ENCODE results near the gene LYZL1.
A peak's percentile ranks its signal among the peaks of the same experiment; 100 is the strongest.

The LYZL1 gene

GRCh38 chr10:29249018-29249417 is 39.9 kb upstream of the LYZL1 start:
- TF ChIP-seq LEF1 (IDR thresholded peaks at IDR 0.05; ENCODE audit: borderline replicate concordance) (no peak), SP1 (IDR thresholded peaks at IDR 0.05) (no peak), BHLHE40 (IDR thresholded peaks at IDR 0.05; ENCODE audit: borderline replicate concordance) (no peak)
- ChIA-PET CTCF (interaction anchor here (1.1 to 1.3 kb wide), 2 partner anchors 9 to 55 kb away, joined by 3 to 6 read pairs; no protein-coding TSS in a partner anchor), POLR2A (no interaction called here)
- no peak for DNase-seq (ENCODE audit: extremely low spot score)

GRCh38 chr10:29250066-29250465 is 38.8 kb upstream of the LYZL1 start:
- POLR2A ChIA-PET, result no interaction called here
- CTCF ChIA-PET, result no interaction called here
- DNase-seq (ENCODE audit: extremely low spot score), result no peak
- TF ChIP-seq ELF4 (IDR thresholded peaks at IDR 0.05), result no peak
- TF ChIP-seq FOXK2 (IDR thresholded peaks at IDR 0.05), result no peak
- no peak for TF ChIP-seq NFRKB (IDR thresholded peaks at IDR 0.05)
- no peak for TF ChIP-seq SP1 (IDR thresholded peaks at IDR 0.05)
- no peak for TF ChIP-seq BHLHE40 (IDR thresholded peaks at IDR 0.05; ENCODE audit: borderline replicate concordance)
- no peak for TF ChIP-seq TARDBP (IDR thresholded peaks at IDR 0.05)
- no peak for TF ChIP-seq FOXM1 (IDR thresholded peaks at IDR 0.05; ENCODE audit: borderline replicate concordance)
- TF ChIP-seq CTBP1 (IDR thresholded peaks at IDR 0.05; ENCODE audit: borderline replicate concordance), result no peak
- no peak for TF ChIP-seq ARNT (IDR thresholded peaks at IDR 0.05)
- TF ChIP-seq FOXA1 (IDR thresholded peaks at IDR 0.05), result no peak
- no peak for TF ChIP-seq LEF1 (IDR thresholded peaks at IDR 0.05; ENCODE audit: borderline replicate concordance)

GRCh38 chr10:29252811-29253689 is 35.8 kb upstream of the LYZL1 start:
- TF ChIP-seq L3MBTL2 (conservative IDR thresholded peaks at IDR 0.05), result no peak
- DNase-seq (ENCODE audit: extremely low spot score), result no peak
- POLR2A ChIA-PET, result interaction anchor here (1.0 to 1.9 kb wide), 3 partner anchors 10 to 48 kb away, joined by 3 to 4 read pairs (median 4); no protein-coding TSS in a partner anchor
- CTCF ChIA-PET, result interaction anchor here (0.6 to 2.5 kb wide), 5 partner anchors 9 to 1102 kb away, joined by 3 to 25 read pairs (median 9); no protein-coding TSS in a partner anchor

- CTCF ChIA-PET, result interaction anchor here (0.6 to 2.5 kb wide), 5 partner anchors 10 to 1102 kb away, joined by 3 to 25 read pairs (median 9); no protein-coding TSS in a partner anchor
- POLR2A ChIA-PET, result interaction anchor here (1.5 to 1.9 kb wide), 2 partner anchors 11 to 23 kb away, joined by 4 read pairs; no protein-coding TSS in a partner anchor
These were observed 35.2 kb upstream of the LYZL1 start for GRCh38 chr10:29253690-29254029.

GRCh38 chr10:29254123-29255046 is 34.5 kb upstream of the LYZL1 start:
- TF ChIP-seq PKNOX1 (IDR thresholded peaks at IDR 0.05) (peak; percentile 89), ELF4 (IDR thresholded peaks at IDR 0.05) (no peak)
- CTCF ChIA-PET, result interaction anchor here (1.5 to 2.5 kb wide), 4 partner anchors 11 to 590 kb away, joined by 3 to 25 read pairs (median 11); no protein-coding TSS in a partner anchor

More at GRCh38 chr10:29253690-29254029, 35.2 kb upstream of the LYZL1 start:
- TF ChIP-seq PKNOX1 (IDR thresholded peaks at IDR 0.05) (peak; percentile 58), SP1 (IDR thresholded peaks at IDR 0.05) (no peak)
- no peak for DNase-seq (ENCODE audit: extremely low spot score)

GRCh38 chr10:29255104-29255503 is 33.8 kb upstream of the LYZL1 start:
- ChIA-PET POLR2A (interaction anchor here (0.6 to 1.0 kb wide), 2 partner anchors 18 to 128 kb away, joined by 3 to 4 read pairs; no protein-coding TSS in a partner anchor), CTCF (interaction anchor here (1.0 to 2.0 kb wide), 3 partner anchors 11 to 591 kb away, joined by 3 to 13 read pairs (median 4); no protein-coding TSS in a partner anchor)
- no peak for DNase-seq (ENCODE audit: extremely low spot score)
- TF ChIP-seq SUZ12 (IDR thresholded peaks at IDR 0.05) (no peak), FOXA1 (IDR thresholded peaks at IDR 0.05) (no peak), FOXK2 (IDR thresholded peaks at IDR 0.05) (no peak), HDGF (IDR thresholded peaks at IDR 0.05; ENCODE audit: borderline replicate concordance) (no peak), ARNT (IDR thresholded peaks at IDR 0.05) (no peak), ELF4 (IDR thresholded peaks at IDR 0.05) (no peak), CTBP1 (IDR thresholded peaks at IDR 0.05; ENCODE audit: borderline replicate concordance) (no peak), L3MBTL2 (conservative IDR thresholded peaks at IDR 0.05) (no peak), ZNF384 (IDR thresholded peaks at IDR 0.05) (no peak), FOXM1 (IDR thresholded peaks at IDR 0.05; ENCODE audit: borderline replicate concordance) (no peak), PKNOX1 (IDR thresholded peaks at IDR 0.05) (no peak), NFRKB (IDR thresholded peaks at IDR 0.05) (no peak), BHLHE40 (IDR thresholded peaks at IDR 0.05; ENCODE audit: borderline replicate concordance) (no peak), SP1 (IDR thresholded peaks at IDR 0.05) (no peak), TARDBP (IDR thresholded peaks at IDR 0.05) (no peak), LEF1 (IDR thresholded peaks at IDR 0.05; ENCODE audit: borderline replicate concordance) (no peak)

More at GRCh38 chr10:29254123-29255046, 34.5 kb upstream of the LYZL1 start:
- POLR2A ChIA-PET, result interaction anchor here (0.6 to 1.9 kb wide), 4 partner anchors 11 to 128 kb away, joined by 3 to 4 read pairs (median 4); no protein-coding TSS in a partner anchor
- peak; percentile 18 for DNase-seq (ENCODE audit: extremely low spot score)
